GM12878 (cell line): Measurements from ENCODE around the gene RER1.
"Not testable (repeated sequence)": the region's sequence is repeated elsewhere in the genome, so short reads cannot be mapped to it uniquely, and the experiment has no call there.

ENCODE experiments used
- ELK1 ChIP-seq: IDR thresholded peaks from 2 replicates; pipeline ENCODE4 v1.6.1; 2012; ENCODE audit warnings: low read depth, low read length, improper control_type of control experiment
- ETV6 ChIP-seq, 2 experiments: fragments of 450-650 bp in 1 of 2; IDR thresholded peaks in 1 of 2; conservative IDR thresholded peaks in 1 of 2; 2 replicates each; pipeline ENCODE4 v1.6.1; 2014; ENCODE audit warnings: antibody characterized with exemption in 1 of 2, borderline replicate concordance in 1 of 2, low read depth in 1 of 2, mild to moderate bottlenecking in 1 of 2, moderate library complexity in 1 of 2
- POLR2A ChIP-seq: IDR thresholded peaks from 2 replicates; pipeline ENCODE4 v1.6.1; 2011; ENCODE audit warnings: low read depth, mild to moderate bottlenecking, low read length

- TF ChIP-seq POLR2A; ETV6 (conservative IDR thresholded peaks at IDR 0.05 in 1 of 2, IDR thresholded peaks at IDR 0.05 in 1 of 2; ENCODE audit: borderline replicate concordance in 1 of 2, low read depth in 1 of 2); ELK1: not testable (repeated sequence)
Measured at GRCh38 chr1:2440346-2440745, 48.7 kb downstream of the RER1 start.
